Spinal cord (tissue), 10 donors: ENCODE results near the gene CSPG4. TPM values are rescaled to one million over a fixed set of nuclear protein-coding genes. Genes with fewer than 3 reads are reported as not detected.

Source experiments
- DNase-seq, 6 donors: peaks; one replicate each; pipeline versions ENCODE4 v3.0.0 to v3.0.0-alpha.2; 2013 to 2015; ENCODE audit warnings: low spot score in 6 of 6, low read depth in 4 of 6
- H3K27ac ChIP-seq: one replicate; pipeline ENCODE4 v1.5.1; 2013; ENCODE audit warnings: low read depth, low read length, control low read depth
- H3K27me3 ChIP-seq: one replicate; pipeline ENCODE4 v1.6.1; 2013; ENCODE audit warnings: low read length; ENCODE audit not compliant: control insufficient read depth, insufficient read depth
- H3K36me3 ChIP-seq: one replicate; pipeline ENCODE4 v1.6.1; 2013; ENCODE audit warnings: low read length; ENCODE audit not compliant: control insufficient read depth, insufficient read depth
- H3K4me1 ChIP-seq: one replicate; pipeline ENCODE4 v1.6.1; 2013; ENCODE audit warnings: low read length; ENCODE audit not compliant: control insufficient read depth, insufficient read depth
- H3K4me3 ChIP-seq: one replicate; pipeline ENCODE4 v1.5.1; 2013; ENCODE audit warnings: low read depth, low read length, control low read depth
- H3K9me3 ChIP-seq: one replicate; pipeline ENCODE4 v1.6.1; 2013; ENCODE audit warnings: low read length; ENCODE audit not compliant: control insufficient read depth, insufficient read depth
- WGBS: methylation state at CpG from one replicate; pipeline ENCODE4 v1.1.5; 2013; ENCODE audit warnings: missing lambda C conversion rate; ENCODE audit not compliant: insufficient coverage; 5-methylcytosine and 5-hydroxymethylcytosine counted together
- polyA plus RNA-seq, 2 donors: library from polyadenylated mRNA; unstranded; fragments of 120-200 nt; gene quantifications; one replicate each; pipeline ENCODE4 v1.2.1, GENCODE V29; 2013; ENCODE audit not compliant: insufficient read length in 2 of 2
- total RNA-seq, 2 donors: library from RNA; depleted of rRNA in 1 of 2; stranded (reverse); fragments of 120-200 nt in 1 of 2; fragments of >200 nt in 1 of 2; gene quantifications; one replicate each; pipeline versions ENCODE4 v1.2.3 to v1.2.4, GENCODE V29; 2013 to 2014
- donor health status: healthy.

CSPG4 gene
- total and polyA plus RNA-seq, 4 donors: 18.1 to 25.6 (median 21.6) TPM

DNA sequence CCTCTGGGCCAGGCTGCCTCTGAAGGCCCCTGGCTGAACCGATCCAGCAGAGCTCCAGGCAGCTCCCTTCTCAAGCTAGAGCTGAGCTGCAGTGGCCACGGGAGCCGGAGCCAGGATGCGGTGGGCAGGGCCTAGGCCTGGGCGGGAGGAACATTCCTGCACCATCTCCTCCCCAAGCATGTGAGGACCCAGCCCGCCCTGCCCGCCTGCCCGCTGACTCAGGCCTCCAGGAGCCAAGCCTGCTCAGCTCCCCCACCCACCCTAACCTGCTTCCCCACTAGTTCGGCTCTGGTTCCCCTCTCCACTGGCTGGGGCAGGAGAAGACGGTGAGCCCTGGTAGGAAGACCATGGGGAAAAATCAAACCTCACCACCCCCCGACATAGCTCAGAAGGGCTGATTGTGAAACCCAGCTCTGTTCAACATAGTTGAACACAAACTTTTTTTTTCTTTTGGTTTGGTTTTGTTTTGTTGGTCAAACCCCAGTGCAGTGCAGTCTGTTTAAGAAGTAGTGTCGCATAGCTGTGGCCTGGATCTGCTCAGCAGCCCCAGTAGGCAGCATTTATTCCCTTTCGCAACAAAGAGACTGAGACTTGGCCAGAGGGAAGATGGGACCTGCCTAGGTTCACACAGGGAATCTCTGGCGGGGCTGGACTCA lies 51.4 kb downstream of the CSPG4 start:
- no peaks in the 10 kb centered on the region for H3K27me3 ChIP-seq
- 61% methylated on average over 9 of the region's 14 CpGs for WGBS
- H3K27ac ChIP-seq: peak overlapping the region; percentile 71
- peaks cover 51% of the 10 kb centered on the region for H3K36me3 ChIP-seq
- peak in 1 of 6 donors; percentile 54 for DNase-seq
- no peaks in the 10 kb centered on the region for H3K9me3 ChIP-seq
- H3K4me3 ChIP-seq: no peak overlapping the region
- H3K4me1 ChIP-seq: peaks cover 20% of the 10 kb centered on the region

DNA sequence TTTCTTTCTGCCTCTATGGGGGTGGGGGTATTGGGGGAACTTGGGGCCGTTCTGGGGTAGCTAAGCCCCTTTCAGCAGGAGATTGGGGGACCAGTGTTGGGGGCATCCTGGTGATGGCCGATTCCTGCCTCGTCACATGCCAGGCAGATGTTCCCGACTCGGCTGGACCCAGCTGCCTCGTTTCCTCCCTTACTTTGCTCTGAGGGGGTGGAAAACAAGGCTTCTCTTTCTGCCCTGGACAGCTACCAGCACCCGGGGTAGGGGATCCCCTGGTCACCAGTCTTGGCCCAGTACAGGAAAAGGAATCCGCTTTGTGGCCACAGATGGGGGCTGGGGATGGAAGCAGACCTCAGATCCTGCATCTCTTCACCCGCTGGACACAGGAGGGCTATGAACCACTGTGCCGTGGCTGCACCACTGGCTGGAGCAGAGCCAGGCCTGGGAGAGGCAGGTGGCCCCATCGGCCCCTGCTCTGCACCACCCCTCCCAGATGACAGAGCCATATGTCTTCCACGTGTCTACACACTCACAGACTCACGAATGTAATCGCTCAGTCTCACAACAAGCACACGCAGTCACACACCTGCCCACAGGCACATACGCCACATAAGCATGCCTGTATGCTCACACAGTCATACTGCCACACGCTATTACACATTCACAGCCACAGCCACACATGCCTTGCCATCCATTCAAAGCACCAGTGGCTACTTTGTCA lies 52.6 kb downstream of the CSPG4 start:
- DNase-seq: peak in 2 of 6 donors; percentile 27 to 42
- Histone ChIP-seq H3K4me1 (peaks cover 23% of the 10 kb centered on the region), H3K9me3 (no peaks in the 10 kb centered on the region), H3K27me3 (no peaks in the 10 kb centered on the region), H3K4me3 (no peak overlapping the region), H3K36me3 (peaks cover 51% of the 10 kb centered on the region), H3K27ac (peak overlapping the region; percentile 57)
- 59% methylated on average over 15 of the region's 17 CpGs for WGBS

- Histone ChIP-seq H3K9me3 (no peaks in the 10 kb centered on the region), H3K27ac (no peak overlapping the region), H3K36me3 (peaks cover 53% of the 10 kb centered on the region), H3K4me1 (peaks cover 24% of the 10 kb centered on the region), H3K4me3 (no peak overlapping the region), H3K27me3 (no peaks in the 10 kb centered on the region)
- 92% methylated on average over 8 of the region's 9 CpGs for WGBS
- DNase-seq: no peak
Observed at GRCh38 chr15:75659141-75659771, 53.4 kb downstream of the CSPG4 start.

GRCh38 chr15:75656813-75657212 lies 55.8 kb downstream of the CSPG4 start:
- Histone ChIP-seq H3K4me3 (no peak overlapping the region), H3K4me1 (peaks cover 40% of the 10 kb centered on the region), H3K9me3 (no peaks in the 10 kb centered on the region), H3K27ac (no peak overlapping the region), H3K27me3 (no peaks in the 10 kb centered on the region), H3K36me3 (peaks cover 57% of the 10 kb centered on the region)
- DNase-seq: no peak
- 97% methylated on average over 21 of the region's 22 CpGs for WGBS

GRCh38 chr15:75656331-75656730 lies 56.3 kb downstream of the CSPG4 start:
- Histone ChIP-seq H3K4me1 (peaks cover 45% of the 10 kb centered on the region), H3K4me3 (no peak overlapping the region), H3K9me3 (no peaks in the 10 kb centered on the region), H3K27me3 (no peaks in the 10 kb centered on the region), H3K36me3 (peaks cover 59% of the 10 kb centered on the region), H3K27ac (no peak overlapping the region)
- 96% methylated on average over 5 of the region's 5 CpGs for WGBS
- DNase-seq: no peak

- H3K9me3 ChIP-seq: no peaks in the 10 kb centered on the region
- H3K4me3 ChIP-seq: no peak overlapping the region
- H3K4me1 ChIP-seq: peaks cover 48% of the 10 kb centered on the region
- no peaks in the 10 kb centered on the region for H3K27me3 ChIP-seq
- no peak overlapping the region for H3K27ac ChIP-seq
- no peak for DNase-seq
- H3K36me3 ChIP-seq: peaks cover 59% of the 10 kb centered on the region
- 97% methylated on average over 3 of the region's 4 CpGs for WGBS
Observed at GRCh38 chr15:75655931-75656330, 56.7 kb downstream of the CSPG4 start.

- Histone ChIP-seq H3K36me3 (peaks cover 58% of the 10 kb centered on the region), H3K4me3 (no peak overlapping the region), H3K27ac (no peak overlapping the region), H3K4me1 (peaks cover 48% of the 10 kb centered on the region), H3K27me3 (no peaks in the 10 kb centered on the region), H3K9me3 (no peaks in the 10 kb centered on the region)
- WGBS: 90% methylated on average over 3 of the region's 4 CpGs
- no peak for DNase-seq
Observed at GRCh38 chr15:75654201-75654907, 58.3 kb downstream of the CSPG4 start.

- H3K4me3 ChIP-seq: no peak overlapping the region
- H3K27ac ChIP-seq: no peak overlapping the region
- no peaks in the 10 kb centered on the region for H3K9me3 ChIP-seq
- peaks cover 53% of the 10 kb centered on the region for H3K36me3 ChIP-seq
- H3K27me3 ChIP-seq: no peaks in the 10 kb centered on the region
- WGBS: 86% methylated on average over 14 of the region's 16 CpGs
- no peak for DNase-seq
- peaks cover 54% of the 10 kb centered on the region for H3K4me1 ChIP-seq
Observed at GRCh38 chr15:75653347-75653913, 59.2 kb downstream of the CSPG4 start.

DNA sequence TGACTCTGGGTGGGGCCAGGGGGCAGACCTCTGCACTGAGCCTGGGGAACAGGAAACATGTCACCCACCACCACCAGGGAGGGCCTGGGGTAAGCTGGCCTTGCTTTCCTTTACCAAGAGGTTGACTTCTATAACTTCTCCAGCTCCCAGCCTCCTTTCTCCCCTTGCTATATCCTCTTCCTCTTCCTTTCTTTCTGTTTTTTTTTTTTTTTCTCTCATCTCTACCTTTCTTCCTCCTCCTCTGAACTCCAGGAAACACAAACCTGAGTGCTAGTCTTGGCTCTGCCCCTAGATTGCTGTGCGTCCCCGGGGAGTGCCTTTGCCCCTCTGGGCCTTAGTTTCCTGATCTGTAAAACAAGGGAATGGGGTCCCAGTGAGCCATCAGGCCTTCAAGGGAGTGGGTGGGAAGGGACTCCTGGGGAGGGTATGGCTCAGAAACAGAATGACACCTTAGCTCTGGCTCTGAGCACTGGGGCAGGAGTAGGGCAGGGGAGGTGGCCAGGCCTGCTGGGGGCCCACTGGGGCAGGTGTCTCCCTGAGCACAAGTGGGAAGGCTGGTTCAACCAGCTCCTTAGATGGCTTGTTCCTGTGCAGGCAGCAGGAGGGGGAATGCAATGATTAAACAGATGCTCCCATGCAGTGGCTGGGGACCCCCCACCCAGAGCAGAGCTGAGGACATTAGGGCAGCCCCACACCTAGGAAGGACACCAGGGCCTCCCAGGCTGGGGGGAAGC lies 60.7 kb downstream of the CSPG4 start:
- peaks cover 39% of the 10 kb centered on the region for H3K36me3 ChIP-seq

More for the DNA sequence above, 60.7 kb downstream of the CSPG4 start:
- DNase-seq: no peak
- Histone ChIP-seq H3K4me1 (peaks cover 64% of the 10 kb centered on the region), H3K4me3 (no peak overlapping the region), H3K9me3 (no peaks in the 10 kb centered on the region), H3K27ac (no peak overlapping the region), H3K27me3 (peaks cover 3% of the 10 kb centered on the region)
- 90% methylated on average over 2 of the region's 2 CpGs for WGBS
